HG03457 (cell line): ENCODE measurements around the gene C9orf72.
"Not testable (repeated sequence)": the region's sequence is repeated elsewhere in the genome, so short reads cannot be mapped to it uniquely, and the experiment has no call there.

Experiments used
- ATAC-seq: cut with Tn5 transposase; IDR thresholded peaks from one replicate; pipeline ENCODE4 v1.9.1; 2021; ENCODE audit warnings: moderate number of reproducible peaks; ENCODE audit not compliant: unreplicated experiment

Gene C9orf72

GRCh38 chr9:27519466-27520465 lies 53.5 kb downstream of the C9orf72 start:
- ATAC-seq = no peak

- no peak for ATAC-seq
Observed at GRCh38 chr9:27518809-27519208, 54.5 kb downstream of the C9orf72 start.

GRCh38 chr9:27518006-27518405 lies 55.3 kb downstream of the C9orf72 start:
- no peak for ATAC-seq

GRCh38 chr9:27514551-27514950 lies 58.7 kb downstream of the C9orf72 start:
- ATAC-seq = no peak

GRCh38 chr9:27511771-27512170 lies 61.5 kb downstream of the C9orf72 start:
- ATAC-seq = no peak

GRCh38 chr9:27510780-27511179 lies 62.5 kb downstream of the C9orf72 start:
- no peak for ATAC-seq

GRCh38 chr9:27506981-27507380 lies 66.3 kb downstream of the C9orf72 start:
- no peak for ATAC-seq

GRCh38 chr9:27505744-27506161 lies 67.5 kb downstream of the C9orf72 start:
- ATAC-seq = no peak

- ATAC-seq = no peak
Observed at GRCh38 chr9:27504259-27504658, 69.0 kb downstream of the C9orf72 start.

- ATAC-seq = no peak
Observed at GRCh38 chr9:27503623-27504022, 69.7 kb downstream of the C9orf72 start.

- ATAC-seq = not testable (repeated sequence)
Observed at GRCh38 chr9:27500902-27501301, 72.4 kb downstream of the C9orf72 start.

- no peak for ATAC-seq
Observed at GRCh38 chr9:27499451-27499850, 73.8 kb downstream of the C9orf72 start.

- ATAC-seq = no peak
Observed at GRCh38 chr9:27497883-27498417, 75.3 kb downstream of the C9orf72 start.
